ENCODE data around the gene MYB.

DNA sequence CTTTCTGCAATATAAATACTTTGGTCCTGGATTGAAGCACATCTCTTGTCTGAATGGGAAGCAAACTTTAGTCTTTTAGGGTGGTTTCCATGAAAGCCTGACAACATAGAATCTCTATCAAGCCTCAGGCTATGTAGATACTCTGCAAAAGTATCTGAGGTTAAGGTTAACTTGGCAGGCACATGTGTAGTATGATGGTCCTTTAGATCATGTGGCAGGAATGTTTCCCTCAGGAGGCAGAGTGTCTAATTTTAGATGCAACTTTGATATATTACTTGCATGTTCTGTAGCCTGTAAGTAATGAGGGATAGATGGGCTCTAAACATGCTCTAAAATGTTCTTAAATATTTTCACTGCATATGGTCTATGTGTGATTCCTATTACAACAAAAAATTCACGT, 8.2 kb downstream of the MYB start:
- TF ChIP-seq ZNF394 (tag by site-specific recombination; IDR thresholded peaks at IDR 0.05; ENCODE audit: borderline replicate concordance) (no peak), YY1 (tag by site-specific recombination; IDR thresholded peaks at IDR 0.05) (no peak), ZNF174 (tag by site-specific recombination; IDR thresholded peaks at IDR 0.05) (no peak), ZNF23 (tag by site-specific recombination; IDR thresholded peaks at IDR 0.05; ENCODE audit: borderline replicate concordance) (no peak), ZBTB20 (tag by site-specific recombination; IDR thresholded peaks at IDR 0.05) (no peak)

Data from HEK293 (cell line).